ENCODE measurements around the gene VEGFB.
A peak's percentile ranks its signal among the peaks of the same experiment; 100 is the strongest.

The VEGFB gene

GRCh38 chr11:64247729-64248531 is 13.5 kb downstream of the VEGFB start:
- DNase-seq (ENCODE audit: low spot score), result no peak

GRCh38 chr11:64248578-64248977 is 14.2 kb downstream of the VEGFB start:
- no peak for DNase-seq (ENCODE audit: low spot score)

- no peak for DNase-seq (ENCODE audit: low spot score)
These were observed 14.7 kb downstream of the VEGFB start for GRCh38 chr11:64249038-64249437.

GRCh38 chr11:64249563-64250414 is 15.4 kb downstream of the VEGFB start:
- no peak for DNase-seq (ENCODE audit: low spot score)

- DNase-seq (ENCODE audit: low spot score), result no peak
These were observed 16.1 kb downstream of the VEGFB start for GRCh38 chr11:64250415-64251015.

GRCh38 chr11:64251016-64251752 is 16.8 kb downstream of the VEGFB start, which contains the start of gene PLCB3:
TSS of gene PLCB3 (plus strand) at chr11:64251530. CDS start at chr11:64251650, 120 bp downstream.
- DNase-seq (ENCODE audit: low spot score), result peak; percentile 60

- no peak for DNase-seq (ENCODE audit: low spot score)
These were observed 17.3 kb downstream of the VEGFB start for GRCh38 chr11:64251753-64252002.

- DNase-seq (ENCODE audit: low spot score), result no peak
These were observed 17.9 kb downstream of the VEGFB start for GRCh38 chr11:64252003-64252872.

GRCh38 chr11:64253043-64253442 is 18.7 kb downstream of the VEGFB start:
- DNase-seq (ENCODE audit: low spot score), result no peak

GRCh38 chr11:64253481-64253880 is 19.1 kb downstream of the VEGFB start:
- no peak for DNase-seq (ENCODE audit: low spot score)

- no peak for DNase-seq (ENCODE audit: low spot score)
These were observed 19.9 kb downstream of the VEGFB start for GRCh38 chr11:64254326-64254725.

- no peak for DNase-seq (ENCODE audit: low spot score)
These were observed 21.0 kb downstream of the VEGFB start for GRCh38 chr11:64255135-64256128.

GRCh38 chr11:64256300-64256699 is 21.9 kb downstream of the VEGFB start:
- no peak for DNase-seq (ENCODE audit: low spot score)

- no peak for DNase-seq (ENCODE audit: low spot score)
These were observed 24.0 kb downstream of the VEGFB start for GRCh38 chr11:64258356-64258755.

GRCh38 chr11:64258946-64259532 is 24.7 kb downstream of the VEGFB start:
- no peak for DNase-seq (ENCODE audit: low spot score)

- no peak for DNase-seq (ENCODE audit: low spot score)
These were observed 25.2 kb downstream of the VEGFB start for GRCh38 chr11:64259533-64260067.

- no peak for DNase-seq (ENCODE audit: low spot score)
These were observed 25.8 kb downstream of the VEGFB start for GRCh38 chr11:64260147-64260708.

- no peak for DNase-seq (ENCODE audit: low spot score)
These were observed 27.2 kb downstream of the VEGFB start for GRCh38 chr11:64261556-64262080.

Data from CD4-positive, alpha-beta T cell treated with Interleukin-2 at 100 ng/mL for 4 hours (primary cell).